ENCODE data around the gene TTPAL.

Gene TTPAL, protein sequence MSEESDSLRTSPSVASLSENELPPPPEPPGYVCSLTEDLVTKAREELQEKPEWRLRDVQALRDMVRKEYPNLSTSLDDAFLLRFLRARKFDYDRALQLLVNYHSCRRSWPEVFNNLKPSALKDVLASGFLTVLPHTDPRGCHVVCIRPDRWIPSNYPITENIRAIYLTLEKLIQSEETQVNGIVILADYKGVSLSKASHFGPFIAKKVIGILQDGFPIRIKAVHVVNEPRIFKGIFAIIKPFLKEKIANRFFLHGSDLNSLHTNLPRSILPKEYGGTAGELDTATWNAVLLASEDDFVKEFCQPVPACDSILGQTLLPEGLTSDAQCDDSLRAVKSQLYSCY

GRCh38 chr20:44475694-44476560, at the start of gene TTPAL:
TTPAL (plus strand) TSS chr20:44475874; CDS start chr20:44480000, 4,126 bp downstream.
- peak; percentile 82 for DNase-seq (ENCODE audit: low read depth, low spot score)

- DNase-seq (ENCODE audit: low read depth, low spot score), result no peak
These were observed 49.8 kb upstream of the TTPAL start for GRCh38 chr20:44425923-44426322.

GRCh38 chr20:44426879-44427790, 48.5 kb upstream of the TTPAL start:
- no peak for DNase-seq (ENCODE audit: low read depth, low spot score)

DNA sequence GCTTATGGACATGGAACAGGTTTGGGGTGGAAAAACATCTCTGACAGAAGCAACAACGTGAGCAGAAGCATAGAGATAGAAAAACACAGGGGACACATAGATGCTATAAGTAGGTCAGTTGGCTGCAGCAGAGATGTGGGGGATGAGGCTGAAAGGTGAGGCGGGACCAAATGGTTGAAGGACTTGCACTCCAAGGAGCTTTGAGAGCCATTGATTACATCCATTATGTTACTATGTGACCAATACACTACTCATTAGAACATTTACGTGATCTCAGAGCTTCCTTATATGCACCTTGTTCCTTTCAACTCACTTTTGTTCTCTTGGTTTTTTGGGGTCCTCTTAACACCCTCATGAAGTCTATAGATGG, 47.9 kb upstream of the TTPAL start:
- DNase-seq (ENCODE audit: low read depth, low spot score), result no peak

DNA sequence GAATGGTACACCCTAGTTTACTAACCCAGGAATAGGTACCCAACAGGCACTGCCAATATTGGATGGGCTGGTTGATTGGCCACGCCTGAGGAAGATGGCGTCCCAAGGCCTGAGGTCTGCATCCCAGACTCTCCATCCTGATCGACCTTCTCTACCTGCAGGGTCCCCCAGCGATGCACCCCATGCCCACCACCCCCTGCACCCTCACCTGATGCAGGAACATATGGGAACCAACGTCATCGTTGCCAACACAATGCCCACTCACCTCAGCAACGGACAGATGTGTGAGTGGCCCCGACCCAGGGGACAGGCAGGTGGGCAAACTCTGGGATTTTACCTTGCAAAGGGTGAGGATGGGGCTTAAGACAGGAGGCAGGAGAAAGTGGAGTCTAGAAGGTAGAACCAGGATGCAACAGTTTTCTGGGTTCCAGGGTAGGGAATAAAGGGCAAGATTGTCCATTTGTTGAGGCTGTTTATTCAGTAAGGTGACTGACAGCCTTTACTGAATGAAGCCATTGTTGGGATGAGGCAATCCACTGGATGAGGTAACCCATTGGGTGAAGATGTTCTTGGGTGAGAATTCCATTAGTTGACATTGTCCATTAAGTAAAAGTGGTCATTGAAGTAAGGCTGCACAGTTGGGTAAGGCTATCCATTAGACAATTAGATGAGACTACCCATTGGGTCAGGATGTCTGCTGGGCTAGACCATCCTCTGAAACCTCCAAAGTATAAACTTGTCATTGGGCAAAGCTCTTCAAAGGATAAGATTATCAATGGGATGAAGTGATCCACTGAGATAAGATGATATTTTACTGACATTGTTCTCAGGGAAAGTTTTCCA, 47.3 kb upstream of the TTPAL start:
- no peak for DNase-seq (ENCODE audit: low read depth, low spot score)

DNA sequence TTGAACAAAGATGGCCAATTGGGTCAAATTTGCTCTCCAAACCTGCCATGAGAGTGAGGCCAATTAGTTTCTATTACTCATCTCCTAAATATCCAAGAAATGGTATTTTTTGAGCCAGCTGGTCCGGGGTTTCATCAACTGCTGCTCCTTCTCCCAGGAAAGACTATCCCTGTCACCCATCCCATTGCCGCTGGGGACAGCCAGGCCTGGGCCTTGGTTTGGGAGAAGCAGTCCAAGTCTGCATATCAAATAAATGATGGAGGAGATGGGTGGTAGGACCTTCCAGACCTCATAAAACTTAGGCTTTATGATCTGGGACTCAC, 46.7 kb upstream of the TTPAL start:
- no peak for DNase-seq (ENCODE audit: low read depth, low spot score)

DNA sequence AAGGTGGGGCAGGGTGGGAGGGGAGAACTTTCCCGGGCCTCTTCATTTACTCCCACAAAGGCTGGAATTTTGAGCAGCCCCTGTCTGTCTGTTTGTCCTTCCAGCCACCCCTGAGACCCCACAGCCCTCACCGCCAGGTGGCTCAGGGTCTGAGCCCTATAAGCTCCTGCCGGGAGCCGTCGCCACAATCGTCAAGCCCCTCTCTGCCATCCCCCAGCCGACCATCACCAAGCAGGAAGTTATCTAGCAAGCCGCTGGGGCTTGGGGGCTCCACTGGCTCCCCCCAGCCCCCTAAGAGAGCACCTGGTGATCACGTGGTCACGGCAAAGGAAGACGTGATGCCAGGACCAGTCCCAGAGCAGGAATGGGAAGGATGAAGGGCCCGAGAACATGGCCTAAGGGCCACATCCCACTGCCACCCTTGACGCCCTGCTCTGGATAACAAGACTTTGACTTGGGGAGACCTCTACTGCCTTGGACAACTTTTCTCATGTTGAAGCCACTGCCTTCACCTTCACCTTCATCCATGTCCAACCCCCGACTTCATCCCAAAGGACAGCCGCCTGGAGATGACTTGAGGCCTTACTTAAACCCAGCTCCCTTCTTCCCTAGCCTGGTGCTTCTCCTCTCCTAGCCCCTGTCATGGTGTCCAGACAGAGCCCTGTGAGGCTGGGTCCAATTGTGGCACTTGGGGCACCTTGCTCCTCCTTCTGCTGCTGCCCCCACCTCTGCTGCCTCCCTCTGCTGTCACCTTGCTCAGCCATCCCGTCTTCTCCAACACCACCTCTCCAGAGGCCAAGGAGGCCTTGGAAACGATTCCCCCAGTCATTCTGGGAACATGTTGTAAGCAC, 46.0 kb upstream of the TTPAL start:
- no peak for DNase-seq (ENCODE audit: low read depth, low spot score)

- DNase-seq (ENCODE audit: low read depth, low spot score), result no peak
These were observed 45.2 kb upstream of the TTPAL start for GRCh38 chr20:44430270-44431065.

DNA sequence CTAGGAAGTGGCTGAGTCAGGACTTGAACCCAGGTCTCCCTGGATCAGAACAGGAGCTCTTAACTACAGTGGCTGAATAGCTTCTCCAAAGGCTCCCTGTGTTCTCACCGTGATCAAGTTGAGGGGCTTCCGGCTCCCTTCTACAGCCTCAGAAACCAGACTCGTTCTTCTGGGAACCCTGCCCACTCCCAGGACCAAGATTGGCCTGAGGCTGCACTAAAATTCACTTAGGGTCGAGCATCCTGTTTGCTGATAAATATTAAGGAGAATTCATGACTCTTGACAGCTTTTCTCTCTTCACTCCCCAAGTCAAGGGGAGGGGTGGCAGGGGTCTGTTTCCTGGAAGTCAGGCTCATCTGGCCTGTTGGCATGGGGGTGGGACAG, 44.6 kb upstream of the TTPAL start:
- DNase-seq (ENCODE audit: low read depth, low spot score), result no peak

- no peak for DNase-seq (ENCODE audit: low read depth, low spot score)
These were observed 44.0 kb upstream of the TTPAL start for GRCh38 chr20:44431502-44432234.

- no peak for DNase-seq (ENCODE audit: low read depth, low spot score)
These were observed 42.8 kb upstream of the TTPAL start for GRCh38 chr20:44432618-44433577.

GRCh38 chr20:44433751-44434538, 41.7 kb upstream of the TTPAL start:
- DNase-seq (ENCODE audit: low read depth, low spot score), result no peak

- no peak for DNase-seq (ENCODE audit: low read depth, low spot score)
These were observed 39.9 kb upstream of the TTPAL start for GRCh38 chr20:44435630-44436335.

- no peak for DNase-seq (ENCODE audit: low read depth, low spot score)
These were observed 39.3 kb upstream of the TTPAL start for GRCh38 chr20:44436393-44436792.

GRCh38 chr20:44437497-44437896, 38.2 kb upstream of the TTPAL start:
- DNase-seq (ENCODE audit: low read depth, low spot score), result no peak

GRCh38 chr20:44438782-44439181, 36.9 kb upstream of the TTPAL start:
- no peak for DNase-seq (ENCODE audit: low read depth, low spot score)
